ENCODE data around the gene ARMC10.
"Not testable (repeated sequence)": the region's sequence is repeated elsewhere in the genome, so short reads cannot be mapped to it uniquely, and the experiment has no call there.

ARMC10 gene

DNA sequence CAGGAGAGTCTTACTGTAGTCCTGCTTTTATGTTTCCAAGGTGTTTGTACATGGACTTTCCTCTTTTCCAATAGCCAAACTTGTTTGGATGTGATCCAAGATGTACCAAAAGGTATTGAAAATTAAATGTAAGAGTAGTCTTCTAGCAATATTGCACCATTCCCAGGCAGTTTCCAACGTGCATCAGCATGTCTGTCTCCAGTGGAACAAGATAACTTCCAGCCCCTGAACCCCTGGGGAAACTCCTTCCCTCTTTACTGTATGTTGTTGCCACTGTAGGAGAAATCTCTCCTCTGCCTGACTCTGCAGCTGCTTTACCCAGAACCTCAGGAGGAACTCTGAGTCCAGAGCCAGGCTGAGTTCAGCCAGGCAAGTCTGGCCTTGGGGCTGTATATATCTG lies 18.5 kb downstream of the ARMC10 start:
- no peak overlapping the region for H3K27ac ChIP-seq
- no peak overlapping the region for H3K4me3 ChIP-seq
- H3K9me3 ChIP-seq (ENCODE audit: low read depth, low read length): no peaks in the 10 kb centered on the region
- H3K36me3 ChIP-seq (ENCODE audit: insufficient read depth, low read length): peaks cover 27% of the 10 kb centered on the region
- TF ChIP-seq POLR2AphosphoS5 (IDR thresholded peaks at IDR 0.05; ENCODE audit: borderline replicate concordance, low read depth, low read length) (no peak), EZH2 (IDR thresholded peaks at IDR 0.05) (no peak), FOXP2 (optimal IDR thresholded peaks at IDR 0.05; ENCODE audit: control extremely low read depth, extremely low read length, insufficient read depth) (no peak)
- H3K9ac ChIP-seq (ENCODE audit: insufficient read length): no peak overlapping the region
- DNase-seq (ENCODE audit: low read depth, low spot score): no peak

DNA sequence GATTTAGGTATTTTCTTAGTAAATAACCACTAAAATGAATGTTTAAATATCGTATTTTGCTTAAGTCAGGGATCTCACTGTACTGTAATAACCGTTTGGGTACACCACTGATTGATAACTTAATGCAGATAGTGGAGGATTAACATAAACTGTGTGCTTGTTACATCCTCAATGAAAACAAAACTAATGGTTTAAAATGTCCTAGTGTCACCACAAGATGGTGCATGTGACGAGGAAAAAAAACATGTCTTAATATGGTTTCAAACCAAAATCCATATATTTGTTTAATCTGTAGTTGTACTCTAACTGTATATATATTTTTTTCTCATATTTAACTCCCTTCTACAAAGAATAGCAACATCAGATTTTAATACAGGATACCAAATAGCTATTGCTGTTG lies 19.2 kb downstream of the ARMC10 start:
- peaks cover 27% of the 10 kb centered on the region for H3K36me3 ChIP-seq (ENCODE audit: insufficient read depth, low read length)

DNA sequence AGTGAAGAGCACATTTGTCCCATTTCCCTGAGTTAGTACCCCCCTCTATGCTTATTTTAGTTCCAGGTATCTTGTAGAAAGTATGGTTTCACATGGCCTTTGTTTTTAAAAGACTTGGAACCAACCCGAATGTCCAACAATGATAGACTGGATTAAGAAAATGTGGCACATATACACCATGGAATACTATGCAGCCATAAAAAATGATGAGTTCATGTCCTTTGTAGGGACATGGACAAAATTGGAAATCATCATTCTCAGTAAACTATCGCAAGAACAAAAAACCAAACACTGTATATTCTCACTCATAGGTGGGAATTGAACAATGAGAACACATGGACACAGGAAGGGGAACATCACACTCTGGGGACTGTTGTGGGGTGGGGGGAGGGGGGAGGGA lies 20.6 kb downstream of the ARMC10 start:
- H3K9me3 ChIP-seq (ENCODE audit: low read depth, low read length); DNase-seq (ENCODE audit: low read depth, low spot score); H3K9ac ChIP-seq (ENCODE audit: insufficient read length); H3K4me3 ChIP-seq; H3K27ac ChIP-seq: not testable (repeated sequence)
- peaks cover 23% of the 10 kb centered on the region for H3K36me3 ChIP-seq (ENCODE audit: insufficient read depth, low read length)

More for the DNA sequence above, 19.2 kb downstream of the ARMC10 start:
- no peaks in the 10 kb centered on the region for H3K9me3 ChIP-seq (ENCODE audit: low read depth, low read length)
- no peak for DNase-seq (ENCODE audit: low read depth, low spot score)
- no peak overlapping the region for H3K27ac ChIP-seq
- TF ChIP-seq POLR2AphosphoS5 (IDR thresholded peaks at IDR 0.05; ENCODE audit: borderline replicate concordance, low read depth, low read length): no peak
- TF ChIP-seq FOXP2 (optimal IDR thresholded peaks at IDR 0.05; ENCODE audit: control extremely low read depth, extremely low read length, insufficient read depth): no peak
- H3K9ac ChIP-seq (ENCODE audit: insufficient read length): no peak overlapping the region
- no peak overlapping the region for H3K4me3 ChIP-seq

DNA sequence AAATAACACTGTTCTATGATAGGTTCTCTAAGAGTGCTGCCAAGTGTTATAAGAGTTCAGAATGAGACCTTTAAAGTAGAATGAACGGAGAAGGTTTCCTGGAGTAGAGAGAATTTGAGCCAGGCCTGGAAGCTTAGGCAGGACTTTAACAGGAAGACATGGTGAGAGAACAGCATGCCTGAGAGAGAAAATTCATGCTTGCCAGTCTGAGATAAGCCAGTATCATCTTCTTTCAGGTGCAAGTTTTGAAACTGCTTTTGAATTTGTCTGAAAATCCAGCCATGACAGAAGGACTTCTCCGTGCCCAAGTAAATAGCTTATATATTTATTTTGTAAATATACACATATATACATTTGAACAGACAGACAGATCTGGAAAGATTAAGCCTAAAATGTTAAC lies 22.1 kb downstream of the ARMC10 start:
- no peak overlapping the region for H3K9ac ChIP-seq (ENCODE audit: insufficient read length)
- no peaks in the 10 kb centered on the region for H3K9me3 ChIP-seq (ENCODE audit: low read depth, low read length)
- H3K36me3 ChIP-seq (ENCODE audit: insufficient read depth, low read length): peaks cover 36% of the 10 kb centered on the region
- TF ChIP-seq EZH2 (IDR thresholded peaks at IDR 0.05) (no peak), FOXP2 (optimal IDR thresholded peaks at IDR 0.05; ENCODE audit: control extremely low read depth, extremely low read length, insufficient read depth) (no peak), POLR2AphosphoS5 (IDR thresholded peaks at IDR 0.05; ENCODE audit: borderline replicate concordance, low read depth, low read length) (no peak)
- no peak for DNase-seq (ENCODE audit: low read depth, low spot score)
- no peak overlapping the region for H3K4me3 ChIP-seq
- no peak overlapping the region for H3K27ac ChIP-seq

DNA sequence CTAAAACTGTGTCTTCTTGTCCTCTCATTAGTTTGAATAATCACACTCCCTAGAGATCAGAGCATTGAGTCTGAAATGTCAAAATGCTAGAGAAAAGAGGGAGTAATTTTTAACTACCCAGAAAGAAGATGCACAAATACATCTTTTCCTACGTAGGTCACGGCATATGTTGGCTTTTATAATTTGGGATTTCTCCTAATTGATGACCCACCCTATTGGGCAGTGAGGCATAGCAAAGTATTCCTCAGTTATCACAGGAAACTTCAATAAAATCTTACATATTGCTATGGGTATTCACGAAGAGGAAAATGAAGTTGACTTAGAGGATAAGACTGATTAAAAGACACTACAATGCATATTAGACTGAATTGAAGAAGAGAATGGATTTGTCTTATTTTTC lies 25.4 kb downstream of the ARMC10 start:
- H3K9ac ChIP-seq (ENCODE audit: insufficient read length): no peak overlapping the region
- TF ChIP-seq EZH2 (IDR thresholded peaks at IDR 0.05): no peak
- no peak for TF ChIP-seq POLR2AphosphoS5 (IDR thresholded peaks at IDR 0.05; ENCODE audit: borderline replicate concordance, low read depth, low read length)
- TF ChIP-seq FOXP2 (optimal IDR thresholded peaks at IDR 0.05; ENCODE audit: control extremely low read depth, extremely low read length, insufficient read depth): no peak
- DNase-seq (ENCODE audit: low read depth, low spot score): no peak
- H3K4me3 ChIP-seq: no peak overlapping the region
- no peak overlapping the region for H3K27ac ChIP-seq
- H3K36me3 ChIP-seq (ENCODE audit: insufficient read depth, low read length): peaks cover 52% of the 10 kb centered on the region
- no peaks in the 10 kb centered on the region for H3K9me3 ChIP-seq (ENCODE audit: low read depth, low read length)

DNA sequence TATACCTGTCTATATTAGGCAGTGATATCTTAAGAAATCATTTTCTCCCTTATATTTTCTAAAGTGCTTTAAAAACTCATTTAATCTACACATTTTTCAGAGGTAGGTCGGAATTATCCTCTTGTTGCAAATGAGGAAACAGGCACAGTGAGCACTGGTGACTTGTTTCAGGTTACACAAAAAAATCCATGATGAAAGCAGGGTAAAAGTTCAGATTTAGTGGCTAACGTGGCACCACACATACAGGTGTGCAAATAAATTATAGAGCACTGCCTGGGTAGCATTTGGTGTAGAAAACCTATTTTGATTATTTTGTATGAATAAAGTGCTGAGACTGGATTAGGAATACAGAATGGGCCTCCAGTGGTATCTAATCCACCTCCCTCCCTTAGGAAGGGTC lies 26.6 kb downstream of the ARMC10 start:
- Histone ChIP-seq H3K36me3 (ENCODE audit: insufficient read depth, low read length) (peaks cover 48% of the 10 kb centered on the region), H3K27ac (no peak overlapping the region), H3K4me3 (no peak overlapping the region), H3K9me3 (ENCODE audit: low read depth, low read length) (no peaks in the 10 kb centered on the region), H3K9ac (ENCODE audit: insufficient read length) (no peak overlapping the region)
- TF ChIP-seq EZH2 (IDR thresholded peaks at IDR 0.05) (no peak), POLR2AphosphoS5 (IDR thresholded peaks at IDR 0.05; ENCODE audit: borderline replicate concordance, low read depth, low read length) (no peak), FOXP2 (optimal IDR thresholded peaks at IDR 0.05; ENCODE audit: control extremely low read depth, extremely low read length, insufficient read depth) (no peak)
- DNase-seq (ENCODE audit: low read depth, low spot score): no peak

DNA sequence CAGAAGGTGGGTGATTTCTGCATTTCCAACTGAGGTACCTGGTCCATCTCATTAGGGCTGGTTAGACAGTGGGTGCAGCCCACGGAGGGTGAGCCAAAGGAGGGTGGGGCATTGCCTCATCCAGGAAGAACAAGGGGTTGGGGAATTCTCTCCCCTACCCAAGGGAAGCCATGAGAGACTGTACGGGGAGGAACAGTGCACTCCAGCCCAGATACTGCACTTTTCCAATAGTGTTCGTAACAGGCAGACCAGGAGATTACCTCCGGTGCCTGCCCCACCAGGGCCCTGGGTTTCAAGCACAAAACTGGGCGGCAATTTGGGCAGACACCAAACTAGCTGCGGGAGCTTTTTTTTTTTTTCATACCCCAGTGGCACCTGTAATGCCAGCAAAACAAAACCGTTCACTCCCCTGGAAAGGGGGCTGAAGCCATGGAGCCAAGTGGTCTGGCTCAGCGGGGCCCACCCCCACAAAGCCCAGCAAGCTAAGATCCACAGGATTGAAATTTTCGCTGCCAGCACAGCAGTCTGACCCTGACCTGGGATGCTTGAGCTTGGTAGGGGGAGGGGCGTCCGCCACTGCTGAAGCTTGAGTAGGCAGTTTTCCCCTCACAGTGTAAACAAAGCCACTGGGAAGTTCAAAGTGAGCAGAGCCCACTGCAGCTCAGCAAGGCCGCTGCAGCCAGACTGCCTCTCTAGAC lies 31.2 kb downstream of the ARMC10 start:
- Histone ChIP-seq H3K9me3 (ENCODE audit: low read depth, low read length) (no peaks in the 10 kb centered on the region), H3K4me3 (no peak overlapping the region), H3K27ac (no peak overlapping the region), H3K9ac (ENCODE audit: insufficient read length) (no peak overlapping the region), H3K36me3 (ENCODE audit: insufficient read depth, low read length) (peaks cover 33% of the 10 kb centered on the region)
- no peak for DNase-seq (ENCODE audit: low read depth, low spot score)
- no peak for TF ChIP-seq POLR2AphosphoS5 (IDR thresholded peaks at IDR 0.05; ENCODE audit: borderline replicate concordance, low read depth, low read length)
- TF ChIP-seq EZH2 (IDR thresholded peaks at IDR 0.05): no peak
- no peak for TF ChIP-seq FOXP2 (optimal IDR thresholded peaks at IDR 0.05; ENCODE audit: control extremely low read depth, extremely low read length, insufficient read depth)

DNA sequence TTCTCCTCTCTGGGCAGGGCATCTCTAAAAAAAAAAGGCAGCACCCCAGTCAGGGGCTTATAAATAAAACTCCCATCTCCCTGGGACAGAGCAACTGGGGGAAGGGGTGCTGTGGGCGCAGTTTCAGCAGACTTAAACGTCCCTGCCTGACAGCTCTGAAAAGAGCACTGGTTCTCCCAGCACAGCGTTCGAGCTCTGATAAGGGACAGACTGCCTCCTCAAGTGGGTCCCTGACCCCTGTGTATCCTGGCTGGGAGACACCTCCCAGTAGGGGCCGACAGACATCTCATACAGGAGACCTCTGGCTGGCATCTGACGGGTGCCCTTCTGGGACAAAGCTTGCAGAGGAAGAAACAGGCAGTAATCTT lies 31.7 kb downstream of the ARMC10 start:
- H3K9me3 ChIP-seq (ENCODE audit: low read depth, low read length); H3K9ac ChIP-seq (ENCODE audit: insufficient read length); DNase-seq (ENCODE audit: low read depth, low spot score); H3K27ac ChIP-seq; H3K4me3 ChIP-seq: not testable (repeated sequence)
- peaks cover 28% of the 10 kb centered on the region for H3K36me3 ChIP-seq (ENCODE audit: insufficient read depth, low read length)

DNA sequence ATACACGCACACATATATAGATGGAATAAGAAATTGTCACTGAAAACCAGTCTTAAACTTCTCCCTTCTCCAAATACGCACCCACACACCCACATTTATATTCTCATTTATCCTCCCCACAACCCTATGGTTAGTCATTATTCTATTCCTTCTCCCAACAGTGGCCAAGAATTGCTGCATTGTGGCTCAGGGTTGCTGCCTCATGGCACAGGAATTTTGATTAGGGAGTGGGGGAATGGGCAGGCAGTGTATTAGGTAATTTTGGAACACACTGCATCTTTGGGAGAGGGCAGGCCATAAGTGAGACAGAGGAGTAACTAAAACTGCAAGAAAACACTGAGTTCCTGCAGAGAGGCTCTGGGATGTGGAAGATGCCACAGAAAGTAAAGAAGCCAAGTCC lies 38.2 kb downstream of the ARMC10 start:
- TF ChIP-seq POLR2AphosphoS5 (IDR thresholded peaks at IDR 0.05; ENCODE audit: borderline replicate concordance, low read depth, low read length) (no peak), FOXP2 (optimal IDR thresholded peaks at IDR 0.05; ENCODE audit: control extremely low read depth, extremely low read length, insufficient read depth) (no peak), EZH2 (IDR thresholded peaks at IDR 0.05) (no peak)
- Histone ChIP-seq H3K4me3 (no peak overlapping the region), H3K9me3 (ENCODE audit: low read depth, low read length) (no peaks in the 10 kb centered on the region), H3K9ac (ENCODE audit: insufficient read length) (no peak overlapping the region), H3K27ac (no peak overlapping the region), H3K36me3 (ENCODE audit: insufficient read depth, low read length) (peaks cover 13% of the 10 kb centered on the region)
- no peak for DNase-seq (ENCODE audit: low read depth, low spot score)
